Limb (tissue), 2 donors: ENCODE data around the gene STIP1.

Experiments used
- DNase-seq, 2 donors: peaks; one replicate each; pipeline ENCODE4 v3.0.0-alpha.2; 2016; ENCODE audit errors: extremely low spot score in 2 of 2

STIP1 gene

DNA sequence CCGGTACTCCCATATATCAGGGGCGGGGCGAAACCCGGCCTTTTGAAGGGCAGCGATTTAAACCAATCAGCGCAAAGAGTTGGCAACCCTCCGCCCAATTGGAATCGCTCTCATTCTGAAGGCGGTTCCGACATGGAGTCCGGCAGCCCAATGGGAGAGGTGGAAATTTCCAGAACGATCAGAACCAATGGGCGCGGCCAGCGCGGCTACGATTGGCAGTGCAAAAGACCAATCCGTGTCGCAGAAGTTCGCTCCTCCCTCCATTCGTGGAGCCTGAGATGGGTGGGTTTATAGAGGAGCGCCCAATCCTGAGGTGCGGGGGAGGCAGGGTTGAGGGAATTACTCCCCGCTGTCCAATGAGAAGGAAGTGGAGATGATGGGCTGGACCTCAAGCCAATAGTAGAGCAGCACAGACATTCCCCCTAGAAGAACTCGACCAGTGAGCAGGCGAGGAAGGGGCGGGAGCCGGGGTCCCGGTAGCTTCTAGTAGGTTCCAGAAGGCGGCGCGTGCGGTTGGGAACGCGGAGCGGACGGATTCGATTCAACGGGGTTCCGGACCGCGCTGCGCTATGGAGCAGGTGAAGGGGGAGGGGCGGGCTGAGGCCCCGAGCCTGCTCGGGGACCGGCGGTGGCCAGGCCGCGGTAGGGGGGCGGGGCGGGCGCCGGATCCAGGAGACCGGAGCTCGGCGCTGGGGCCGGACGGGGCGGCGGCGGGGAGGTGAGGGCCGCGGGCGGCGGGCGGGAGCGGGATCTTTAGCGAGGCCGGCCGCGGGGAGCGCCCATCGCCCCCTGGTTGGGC, at the start of gene STIP1:
Gene STIP1, plus strand, starts transcription at position 479 of the 799 bp plus-strand sequence. Its CDS starts 91 bp downstream, at position 570.
- DNase-seq = peak; percentile 99 to 100

DNA sequence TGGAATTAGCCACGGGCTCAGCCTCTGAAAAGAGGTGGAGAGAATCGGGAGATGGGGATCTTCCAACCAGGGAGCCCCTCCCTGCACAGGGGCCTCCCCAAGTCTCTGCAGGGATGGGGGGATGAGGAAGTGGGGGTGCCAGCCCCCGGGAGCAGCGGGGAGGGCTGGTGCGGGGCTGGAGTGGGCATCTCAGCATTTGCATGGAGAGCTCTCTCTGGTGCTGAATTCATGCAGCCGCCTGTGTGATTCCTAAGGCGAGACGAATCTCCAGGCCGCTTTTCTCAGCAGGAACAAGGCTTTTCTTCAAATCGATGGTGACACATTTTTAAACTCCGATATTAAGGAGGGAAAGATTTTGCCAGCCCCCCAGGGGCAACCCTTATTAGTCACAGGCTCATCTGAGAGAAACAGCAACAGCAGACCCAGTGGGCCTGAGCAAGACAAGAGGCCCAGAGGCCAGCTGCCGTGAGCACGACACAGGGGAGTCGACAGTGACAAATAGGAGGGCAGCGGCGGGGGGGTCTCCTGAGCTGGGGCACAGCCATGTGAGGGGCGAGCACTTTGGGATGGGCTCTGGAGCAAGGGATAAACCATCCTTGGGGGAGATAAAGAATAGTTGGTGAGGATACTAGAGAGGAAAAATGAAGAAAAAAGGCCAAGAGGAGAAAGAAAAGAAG, 49.1 kb upstream of the STIP1 start:
- DNase-seq = no peak

DNA sequence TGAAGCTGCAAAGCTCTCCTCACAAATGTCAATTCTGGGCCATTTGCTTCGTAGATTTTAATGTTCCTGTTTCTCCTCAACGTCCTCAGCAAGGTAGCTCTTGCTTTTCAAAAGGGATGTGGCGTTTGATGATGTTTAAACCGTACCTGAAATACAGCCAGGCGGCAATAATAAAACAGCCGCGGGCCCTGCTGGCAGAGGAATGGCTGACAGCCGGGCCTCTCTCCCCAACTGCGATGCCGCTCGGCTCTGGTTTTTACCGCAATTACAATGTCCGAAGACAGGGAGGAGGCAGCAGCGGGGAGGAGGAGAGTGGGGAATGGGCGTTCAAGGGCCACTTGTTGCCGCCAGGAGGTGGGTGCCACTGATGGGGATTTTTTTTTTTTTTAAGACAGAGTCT, 47.6 kb upstream of the STIP1 start:
- no peak for DNase-seq

DNA sequence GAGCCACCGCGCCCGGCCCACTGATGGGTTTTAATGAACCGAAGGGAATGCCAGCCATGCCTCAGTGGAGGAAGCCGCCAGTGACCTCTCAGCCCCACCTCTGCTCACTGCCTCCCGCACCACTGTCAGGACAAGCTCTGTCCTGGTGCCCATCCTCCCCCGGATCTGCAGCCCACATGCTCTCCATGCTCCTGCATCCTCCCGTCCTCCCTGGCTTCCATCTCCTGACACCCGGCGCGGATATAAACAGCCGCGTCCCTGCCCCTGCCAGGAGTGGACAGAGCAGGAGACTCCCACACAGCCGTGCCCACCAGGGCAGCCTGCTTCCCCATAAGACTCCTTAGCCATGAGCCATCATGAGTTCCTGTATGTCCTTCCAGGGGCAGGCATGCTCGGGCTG, 46.9 kb upstream of the STIP1 start:
- no peak for DNase-seq

DNA sequence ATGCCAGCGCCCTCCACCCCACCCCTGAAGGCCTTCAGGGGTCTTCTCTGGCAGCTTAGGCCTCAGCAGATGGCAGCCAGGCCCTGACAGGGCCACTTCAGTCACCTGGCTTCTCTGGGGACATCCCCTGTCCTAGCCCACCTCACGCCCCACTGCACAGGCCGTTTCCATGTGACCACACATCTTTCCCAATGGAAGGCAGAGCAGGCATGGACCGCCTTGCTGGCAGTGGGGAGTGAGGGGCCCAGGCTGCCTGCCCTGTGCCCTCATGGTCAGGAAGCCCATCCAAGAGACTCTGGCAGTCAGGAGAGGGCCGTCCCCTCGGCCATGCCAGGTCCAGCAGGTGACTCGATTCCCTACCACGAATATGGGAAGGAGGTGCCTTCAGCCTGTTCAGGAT, 45.9 kb upstream of the STIP1 start:
- no peak for DNase-seq

DNA sequence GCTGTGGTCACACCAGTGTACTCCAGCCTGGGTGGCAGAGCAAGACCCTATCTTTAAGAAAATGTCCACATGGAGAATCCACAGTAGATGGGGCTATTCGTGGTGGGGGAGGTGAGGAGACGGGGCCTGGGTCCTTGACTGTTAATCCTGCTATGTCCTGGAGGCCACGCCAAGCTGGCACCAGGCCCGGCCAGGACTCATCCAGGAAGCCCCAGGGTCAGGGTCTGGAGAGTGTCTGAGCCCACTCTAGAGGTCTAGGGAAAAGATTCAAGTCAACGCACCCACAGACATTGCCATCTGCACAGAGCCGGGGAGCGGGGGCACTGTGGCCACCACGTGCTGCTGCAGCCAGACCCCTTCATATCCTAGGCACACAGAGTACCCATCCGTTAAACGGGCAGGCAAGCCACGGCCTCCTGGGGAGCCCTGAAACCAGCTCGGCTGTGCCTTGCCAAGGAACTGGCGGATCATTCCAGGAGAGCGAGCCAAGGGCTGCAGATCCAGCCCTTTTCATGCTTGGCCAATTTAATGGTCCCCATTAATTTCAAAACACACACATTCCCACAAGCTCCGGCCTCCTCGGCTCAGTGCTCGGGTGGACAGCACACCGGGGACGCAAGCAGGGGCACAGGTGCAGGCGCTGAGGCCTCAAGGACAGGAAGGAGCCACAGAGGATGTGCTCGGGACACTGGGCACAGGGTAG, 44.7 kb upstream of the STIP1 start:
- no peak for DNase-seq

DNA sequence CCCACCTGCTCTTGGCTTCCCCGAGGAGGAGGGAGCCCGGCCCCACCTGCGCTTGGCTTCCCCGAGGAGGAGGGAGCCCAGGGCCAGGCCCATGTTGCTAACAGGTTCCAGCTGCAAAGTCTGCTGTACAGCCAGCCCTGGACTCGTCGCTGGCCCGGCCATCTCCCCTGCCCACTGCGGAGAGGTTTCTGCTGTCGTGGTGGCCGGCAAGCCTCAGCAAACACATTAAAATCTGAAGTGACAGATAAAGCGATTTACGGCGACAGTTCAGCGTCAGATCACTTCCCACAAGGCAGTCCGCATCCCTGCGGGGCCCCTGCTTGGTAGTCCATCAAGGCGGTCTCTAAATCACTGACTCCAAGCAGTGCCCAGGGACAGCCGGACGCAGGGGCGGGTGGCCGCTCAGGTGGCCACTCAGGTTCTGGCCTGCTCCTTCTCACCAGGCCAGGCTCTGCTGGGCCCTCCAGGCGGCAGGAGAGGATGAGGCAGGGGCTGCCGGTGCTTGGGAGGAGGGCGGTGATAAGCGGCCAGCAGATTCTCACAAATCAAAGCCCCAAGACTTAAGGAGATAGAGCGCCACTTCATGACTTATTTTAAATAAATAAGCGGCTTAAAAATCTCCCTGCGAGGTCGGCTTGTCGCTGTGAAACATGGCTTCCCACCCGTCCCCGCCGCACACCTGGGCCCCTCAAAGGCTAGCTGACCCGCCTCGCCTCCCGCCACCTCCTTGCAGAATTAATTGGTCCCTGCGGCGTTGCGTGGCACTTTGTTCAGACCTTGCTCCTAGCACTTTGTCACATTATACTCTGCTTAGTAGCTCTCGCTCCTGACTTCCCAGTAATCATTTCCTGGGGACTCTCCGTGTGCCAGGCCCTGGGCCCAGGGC, 41.1 kb upstream of the STIP1 start:
- DNase-seq = no peak

DNA sequence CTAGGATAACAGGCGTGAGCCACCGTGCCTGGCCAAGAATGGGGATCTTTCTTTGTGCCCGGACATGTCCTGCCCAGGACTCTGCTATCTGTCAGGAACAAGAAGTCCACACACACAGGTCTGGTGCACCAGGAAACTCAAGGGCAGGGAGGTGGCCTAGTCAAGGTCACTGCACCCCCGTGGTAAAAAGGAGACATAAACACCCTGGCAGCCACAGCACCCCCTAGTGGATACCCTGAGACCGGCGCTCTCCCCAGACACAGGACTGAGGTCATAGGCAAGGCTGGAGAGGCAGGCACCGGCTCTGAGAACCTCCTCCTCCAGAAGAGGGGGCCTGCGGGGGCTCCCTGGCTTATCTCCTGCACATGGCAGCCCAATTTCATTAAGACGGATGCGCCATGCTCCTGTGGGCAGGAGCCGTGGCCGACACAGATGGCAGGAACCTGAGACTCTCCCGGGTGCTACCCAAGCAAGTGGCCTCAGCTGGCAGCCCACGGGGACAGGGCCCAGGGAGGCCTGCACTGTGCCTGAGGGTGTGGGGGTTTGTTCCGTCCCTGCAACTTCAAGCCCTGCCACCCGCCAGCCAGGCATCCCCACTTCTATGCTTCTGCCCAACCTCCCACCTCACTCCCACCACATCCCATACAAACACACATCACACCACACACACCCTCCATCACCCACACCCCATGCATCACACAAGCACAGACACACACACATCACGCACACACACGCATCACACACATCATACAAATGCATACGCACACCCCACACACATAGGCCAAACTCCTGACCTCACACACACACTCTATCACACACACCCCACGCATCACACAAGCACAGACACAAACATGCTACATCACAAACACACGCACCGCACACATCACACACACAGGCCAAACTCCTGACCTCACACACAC, 39.7 kb upstream of the STIP1 start:
- no peak for DNase-seq

DNA sequence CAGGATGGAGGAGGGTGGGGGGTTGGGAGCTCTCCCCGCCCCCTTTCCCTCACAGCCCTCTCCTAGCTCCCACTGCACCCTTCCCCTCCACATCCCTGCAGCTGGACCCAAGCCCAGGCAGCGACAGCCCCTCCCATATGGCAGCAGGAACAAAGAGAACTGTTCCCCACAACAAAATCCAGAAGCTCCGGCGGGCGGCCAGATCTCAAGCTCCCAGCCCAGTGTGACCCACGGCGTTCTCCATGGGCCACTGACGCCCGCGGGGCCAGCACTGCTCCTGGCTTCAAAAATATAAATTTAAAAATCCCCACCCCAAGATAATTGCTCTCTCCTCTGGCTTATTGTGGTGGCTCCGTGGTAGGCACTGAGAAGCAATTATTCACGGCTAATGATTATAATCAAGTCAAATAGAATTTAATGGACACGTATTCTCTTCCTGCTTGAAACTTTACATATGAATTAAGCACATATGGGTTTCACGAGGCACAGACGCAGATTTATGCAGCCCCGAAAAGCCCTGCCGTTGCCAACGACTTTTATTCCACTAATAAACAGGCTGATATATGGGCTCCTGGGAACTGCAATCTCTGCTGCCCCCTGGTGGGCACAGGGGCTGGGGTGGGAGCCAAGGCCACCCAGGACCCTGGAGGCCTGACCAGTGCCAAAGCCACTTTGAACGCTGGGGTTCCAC, 37.6 kb upstream of the STIP1 start:
- peak; percentile 81 to 92 for DNase-seq

DNA sequence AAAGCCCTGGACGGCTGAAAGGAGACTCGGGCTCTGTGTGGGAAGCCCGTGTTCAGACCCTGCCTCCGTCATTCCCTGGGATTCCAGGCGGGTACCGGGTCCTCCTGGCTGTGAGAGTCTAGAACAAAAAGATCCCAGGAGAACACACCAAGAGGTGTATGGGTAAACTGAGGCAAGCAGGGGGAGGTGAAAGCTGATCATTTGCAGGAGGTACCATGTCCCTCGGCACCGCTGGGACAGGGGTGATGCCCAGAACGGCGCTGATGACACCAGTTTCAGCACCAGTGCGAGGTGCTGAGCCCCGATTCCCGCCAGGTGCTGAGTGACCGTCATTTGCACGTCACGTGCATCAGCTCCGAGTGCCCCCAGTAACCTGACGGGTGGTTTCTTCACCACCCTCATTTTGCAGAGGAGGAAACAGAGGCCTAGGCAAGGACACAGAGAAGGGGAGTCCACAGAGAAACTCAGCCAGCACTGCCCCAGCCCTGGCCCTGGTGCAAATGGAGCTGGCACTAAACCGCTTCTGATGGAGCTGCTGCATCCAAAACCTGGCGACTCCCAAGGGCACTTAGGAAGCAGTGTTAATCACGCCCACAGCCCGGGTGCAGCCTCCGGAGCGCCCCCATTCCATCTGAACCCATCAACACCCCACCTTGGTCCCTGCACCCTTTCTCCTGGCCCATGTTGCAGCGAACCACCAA, 36.9 kb upstream of the STIP1 start:
- no peak for DNase-seq

DNA sequence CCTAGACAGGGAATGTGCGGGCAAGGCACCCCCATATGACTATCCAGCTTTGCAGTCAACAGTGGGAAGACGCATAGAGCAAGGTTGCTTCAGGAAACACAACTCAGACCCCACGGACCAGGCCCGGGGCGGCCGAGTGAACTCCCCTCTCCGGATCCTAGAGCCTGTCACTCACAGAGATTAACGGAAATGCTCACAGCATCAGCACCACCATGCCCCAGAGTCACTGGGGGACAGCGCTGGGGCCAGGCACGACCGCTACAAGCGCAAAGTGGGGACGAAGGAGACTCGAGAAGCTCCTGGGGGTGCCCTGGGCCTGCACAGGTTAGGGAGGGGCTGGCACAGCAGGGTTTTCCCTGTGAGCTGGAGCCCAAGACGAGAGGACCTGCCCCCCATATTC, 35.9 kb upstream of the STIP1 start:
- no peak for DNase-seq

DNA sequence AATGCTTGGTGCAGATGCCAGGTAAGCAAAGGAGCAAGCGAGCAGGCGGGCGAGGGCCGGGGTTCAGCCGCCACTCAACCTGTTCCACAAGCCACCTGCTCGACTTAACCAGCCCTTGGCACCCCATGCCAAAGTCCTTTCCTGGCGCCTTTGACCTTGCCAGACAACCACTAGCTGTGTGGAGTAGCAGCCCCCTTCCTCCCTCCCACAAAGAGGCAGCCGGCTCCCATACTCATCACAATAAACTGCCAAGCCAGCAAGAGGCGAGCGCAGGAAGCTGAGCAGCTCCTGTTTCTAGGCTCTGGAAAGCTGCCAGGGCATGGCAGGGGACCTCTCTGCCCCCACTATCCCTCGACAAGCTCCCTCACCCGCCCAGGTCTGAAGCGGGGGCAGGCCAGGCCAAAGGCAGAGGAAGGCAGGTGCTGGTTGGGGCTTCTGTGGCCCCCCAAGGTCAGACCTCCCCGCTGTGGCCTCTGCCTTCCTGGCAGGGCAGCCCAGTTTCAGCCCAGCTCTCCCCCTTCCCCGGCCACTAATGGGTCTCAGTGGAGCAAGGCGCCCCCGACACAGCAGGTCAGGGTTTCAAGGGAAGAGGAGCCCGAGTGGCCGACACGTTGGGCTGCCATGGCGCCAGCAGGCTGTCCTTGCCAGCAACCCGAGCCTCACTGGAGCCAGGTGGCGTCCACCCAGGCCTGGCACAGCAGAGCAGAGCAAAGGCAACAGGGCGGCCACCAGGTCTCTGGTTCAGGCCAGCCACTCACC, 35.3 kb upstream of the STIP1 start:
- no peak for DNase-seq

DNA sequence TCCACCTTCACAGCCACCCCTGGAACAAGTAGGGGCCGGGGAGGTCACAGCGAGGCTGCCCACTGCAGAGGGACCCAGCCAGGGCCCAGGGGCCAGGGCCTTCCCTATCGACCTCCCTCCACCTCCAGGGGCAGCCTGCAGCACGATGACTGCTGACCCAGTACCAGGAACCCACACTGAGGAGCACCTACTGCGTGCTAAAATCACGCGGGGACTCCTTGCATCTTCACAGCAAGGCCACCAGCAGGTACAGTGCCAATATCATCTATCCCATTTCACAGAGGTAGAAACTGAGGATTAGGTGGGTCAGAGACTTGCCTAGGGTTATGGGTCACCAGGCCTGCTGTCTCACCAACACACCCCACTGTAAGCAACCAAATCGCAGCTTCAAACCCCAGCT, 34.6 kb upstream of the STIP1 start:
- DNase-seq = no peak

DNA sequence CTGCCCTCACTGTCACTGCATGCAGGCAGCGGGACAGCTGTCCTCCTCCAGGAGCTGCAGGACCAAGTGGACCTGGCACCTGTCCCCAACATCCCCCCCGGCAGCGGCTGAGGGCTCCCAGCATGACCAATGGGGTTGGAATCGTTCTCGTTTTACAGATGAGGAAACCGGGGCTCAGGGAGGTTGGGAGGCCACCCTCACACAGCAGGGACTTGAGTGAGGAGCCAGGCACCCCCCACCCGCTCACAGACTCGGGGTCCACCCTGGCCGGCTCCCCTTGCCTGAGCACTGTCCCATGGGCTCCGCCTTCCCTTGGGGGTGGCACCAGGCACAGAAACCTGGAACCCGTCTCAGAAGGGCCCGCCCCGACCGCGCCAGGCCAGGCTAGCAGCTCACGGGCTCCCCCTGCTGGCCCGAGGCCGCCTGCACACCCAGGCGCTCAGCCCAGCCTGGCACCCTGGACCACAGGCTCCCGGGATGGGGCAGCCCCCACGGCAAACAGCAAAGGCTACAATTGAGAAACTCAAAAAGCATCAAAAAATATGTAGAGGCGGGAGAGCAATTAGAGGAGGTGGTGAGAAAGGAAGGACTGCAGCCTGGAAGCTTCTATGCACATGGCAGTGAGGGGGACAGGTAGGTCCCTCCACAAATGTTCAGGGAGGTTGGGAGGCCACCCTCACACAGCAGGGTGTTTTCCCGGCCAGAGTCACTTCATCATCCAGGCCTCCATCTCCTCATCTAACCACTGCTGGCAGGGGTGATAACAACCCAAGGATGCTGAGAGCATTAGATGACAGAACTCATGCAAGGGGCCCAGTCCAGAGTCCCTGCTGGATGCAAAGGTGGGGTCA, 32.9 kb upstream of the STIP1 start:
- peak; percentile 51 to 83 for DNase-seq

DNA sequence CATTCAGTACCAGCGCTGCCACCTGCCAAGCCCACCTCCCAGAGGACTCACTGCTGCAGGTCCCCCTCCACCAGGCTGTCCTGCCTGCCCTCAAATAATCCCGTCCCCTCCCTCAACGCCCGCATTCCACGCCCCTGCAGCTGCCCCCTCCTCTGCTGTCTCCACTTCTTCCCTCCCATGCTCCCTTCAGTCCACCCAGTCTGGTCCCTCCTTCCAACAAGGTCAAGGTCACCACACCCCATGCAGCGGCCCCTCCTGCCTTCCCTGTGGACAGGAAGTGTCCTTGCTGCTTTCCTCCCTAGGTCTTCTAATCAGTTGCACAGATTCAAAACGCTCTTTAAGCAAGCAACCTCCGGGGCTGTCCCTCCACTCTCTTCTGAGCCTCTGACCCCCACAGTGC, 32.2 kb upstream of the STIP1 start:
- DNase-seq = no peak

DNA sequence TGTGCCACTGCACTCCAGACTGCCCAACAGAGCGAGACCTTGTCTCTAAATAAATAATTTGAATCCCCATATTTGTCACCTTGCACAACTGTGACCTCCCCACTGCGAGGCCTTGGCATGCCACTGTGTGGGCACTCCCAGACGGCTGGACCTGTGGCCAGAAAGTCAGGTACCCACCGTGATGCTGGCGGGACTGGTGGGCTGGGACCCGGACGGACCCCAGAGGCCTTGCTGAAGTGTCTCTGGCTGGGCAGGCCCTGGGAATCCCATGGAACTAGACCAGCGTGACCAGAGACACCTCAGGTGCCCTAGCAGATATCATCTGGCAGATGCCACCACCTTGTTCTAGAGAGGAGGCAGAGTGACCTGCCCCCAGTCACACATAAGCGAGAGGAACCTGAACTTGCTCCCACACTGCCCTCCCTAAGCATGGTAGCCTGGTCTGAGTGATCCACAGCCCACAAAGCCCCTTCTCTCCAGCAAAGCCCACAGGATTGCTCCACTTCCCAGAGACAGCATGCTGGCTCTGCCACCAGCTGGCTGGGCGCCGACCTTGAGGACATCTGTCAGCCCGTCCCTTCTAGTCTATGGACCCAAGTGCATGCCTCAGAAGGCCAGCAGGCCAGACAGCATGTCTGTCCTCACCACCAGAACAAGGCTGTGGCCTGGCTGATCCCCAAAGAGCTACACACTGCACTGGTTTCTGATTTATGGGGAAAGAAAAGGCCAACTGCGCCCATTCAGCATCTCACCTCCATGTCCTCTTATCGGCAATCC, 29.5 kb upstream of the STIP1 start:
- no peak for DNase-seq
